Progenitor cell of endocrine pancreas (in vitro differentiated cells): Measurements from ENCODE around the gene RBM22. TPM values are rescaled to one million over a fixed set of nuclear protein-coding genes. Genes with fewer than 3 reads are reported as not detected.
A peak's percentile ranks its signal among the peaks of the same experiment; 100 is the strongest.

Experiments
- DNase-seq: peaks from one replicate; pipeline ENCODE4 v3.0.0; 2021; ENCODE audit warnings: low spot score; ENCODE audit not compliant: unreplicated experiment
- H3K27ac Mint-ChIP-seq: 2 replicates; pipeline ENCODE4 v1.8.0; 2021; ENCODE audit warnings: mild to moderate bottlenecking, moderate library complexity, mixed read lengths
- H3K27me3 Mint-ChIP-seq: 2 replicates; pipeline ENCODE4 v1.8.0; 2021; ENCODE audit warnings: mixed read lengths
- H3K36me3 Mint-ChIP-seq: 2 replicates; pipeline ENCODE4 v1.8.0; 2022; ENCODE audit warnings: mixed read lengths; ENCODE audit not compliant: insufficient read depth
- H3K4me1 Mint-ChIP-seq: 2 replicates; pipeline ENCODE4 v1.8.0; 2021; ENCODE audit warnings: low read depth, mixed read lengths
- H3K4me3 Mint-ChIP-seq: 2 replicates; pipeline ENCODE4 v1.8.0; 2021; ENCODE audit warnings: low read depth, mild to moderate bottlenecking, moderate library complexity, mixed read lengths
- H3K9me3 Mint-ChIP-seq: 2 replicates; pipeline ENCODE4 v1.8.0; 2021; ENCODE audit warnings: low read depth, mixed read lengths
- total RNA-seq: library from RNA; stranded (reverse); gene quantifications from 2 replicates; pipeline ENCODE4 v1.2.1, GENCODE V29; 2021
- TF ChIP-seq, protein P1 (sequence below): fragments of 200-600 bp; sonication (generic); IDR thresholded peaks from one replicate; pipeline ENCODE4 v1.5.0; 2021; ENCODE audit warnings: antibody characterized with exemption, mild to moderate bottlenecking; ENCODE audit not compliant: unreplicated experiment

The RBM22 gene
- total RNA-seq, 1 donor from 2014 or later = 59.1 TPM

DNA sequence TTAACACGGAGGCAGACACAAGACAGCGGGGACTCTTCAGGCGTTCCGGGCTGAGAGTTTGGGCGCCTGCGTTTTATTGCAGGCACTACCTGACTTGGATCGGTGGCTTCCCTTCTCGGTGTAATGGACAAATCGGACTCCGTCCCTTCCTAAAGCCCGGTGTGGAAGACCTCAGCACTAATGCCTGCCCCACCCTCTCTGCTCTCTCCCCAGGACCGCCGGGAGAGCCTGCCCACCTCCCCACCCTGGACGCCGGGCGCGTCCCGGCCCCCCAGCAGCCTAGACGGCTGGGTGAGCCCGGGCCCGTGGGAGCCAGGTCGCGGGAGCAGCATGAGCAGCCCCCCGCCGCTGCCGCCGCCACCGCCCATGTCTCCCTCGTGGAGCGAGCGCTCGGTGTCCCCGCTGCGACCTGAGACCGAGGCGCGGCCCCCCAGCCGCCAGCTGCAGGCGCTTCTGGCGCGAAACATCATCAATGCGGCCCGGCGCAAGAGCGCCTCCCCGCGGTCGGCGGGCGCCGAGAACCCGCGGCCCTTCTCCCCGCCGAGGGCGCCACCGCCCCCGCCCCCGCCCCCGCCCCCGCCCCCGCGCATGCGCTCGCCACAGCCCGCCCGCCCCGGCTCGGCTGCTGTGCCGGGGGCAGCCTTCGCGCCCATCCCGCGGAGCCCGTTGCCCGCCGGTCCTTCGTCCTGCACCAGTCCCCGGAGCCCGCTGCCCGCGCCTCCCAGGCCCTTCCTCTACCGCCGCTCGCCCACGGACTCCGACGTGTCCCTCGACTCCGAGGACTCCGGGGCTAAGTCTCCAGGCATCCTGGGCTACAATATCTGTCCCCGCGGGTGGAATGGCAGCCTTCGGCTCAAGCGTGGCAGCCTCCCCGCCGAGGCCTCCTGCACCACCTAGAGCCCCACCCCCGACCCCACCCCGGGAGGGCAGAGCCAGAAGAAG, 44.4 kb downstream of the RBM22 start:
- H3K4me3 Mint-ChIP-seq = peak overlapping the region; percentile 73
- H3K9me3 Mint-ChIP-seq = no peaks in the 10 kb centered on the region
- TF ChIP-seq, protein P1, sequence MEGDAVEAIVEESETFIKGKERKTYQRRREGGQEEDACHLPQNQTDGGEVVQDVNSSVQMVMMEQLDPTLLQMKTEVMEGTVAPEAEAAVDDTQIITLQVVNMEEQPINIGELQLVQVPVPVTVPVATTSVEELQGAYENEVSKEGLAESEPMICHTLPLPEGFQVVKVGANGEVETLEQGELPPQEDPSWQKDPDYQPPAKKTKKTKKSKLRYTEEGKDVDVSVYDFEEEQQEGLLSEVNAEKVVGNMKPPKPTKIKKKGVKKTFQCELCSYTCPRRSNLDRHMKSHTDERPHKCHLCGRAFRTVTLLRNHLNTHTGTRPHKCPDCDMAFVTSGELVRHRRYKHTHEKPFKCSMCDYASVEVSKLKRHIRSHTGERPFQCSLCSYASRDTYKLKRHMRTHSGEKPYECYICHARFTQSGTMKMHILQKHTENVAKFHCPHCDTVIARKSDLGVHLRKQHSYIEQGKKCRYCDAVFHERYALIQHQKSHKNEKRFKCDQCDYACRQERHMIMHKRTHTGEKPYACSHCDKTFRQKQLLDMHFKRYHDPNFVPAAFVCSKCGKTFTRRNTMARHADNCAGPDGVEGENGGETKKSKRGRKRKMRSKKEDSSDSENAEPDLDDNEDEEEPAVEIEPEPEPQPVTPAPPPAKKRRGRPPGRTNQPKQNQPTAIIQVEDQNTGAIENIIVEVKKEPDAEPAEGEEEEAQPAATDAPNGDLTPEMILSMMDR = peak; percentile 86
- H3K4me1 Mint-ChIP-seq = peaks cover 7% of the 10 kb centered on the region
- peak; percentile 84 for DNase-seq
- no peaks in the 10 kb centered on the region for H3K36me3 Mint-ChIP-seq
- H3K27ac Mint-ChIP-seq = no peak overlapping the region
- H3K27me3 Mint-ChIP-seq = peaks cover 29% of the 10 kb centered on the region

DNA sequence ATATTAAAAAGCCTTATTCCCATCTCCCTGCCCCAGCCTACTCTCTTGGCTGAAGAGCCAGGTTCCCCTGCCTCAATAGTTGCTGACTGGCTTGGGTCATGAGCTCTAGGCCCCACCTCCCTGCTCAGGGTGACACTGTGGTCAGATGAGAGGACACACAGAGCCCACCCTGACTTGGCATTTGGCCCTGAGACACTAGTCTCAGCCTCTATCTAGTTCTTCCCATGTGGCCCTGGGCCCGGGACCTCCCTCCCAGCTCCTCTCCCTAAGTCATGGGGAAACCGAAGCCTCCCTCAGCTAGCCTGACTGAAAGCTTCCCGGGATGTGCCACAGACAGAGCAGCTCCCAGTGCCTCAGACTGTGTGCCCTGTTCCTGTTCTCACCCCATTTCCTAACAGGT, 45.6 kb downstream of the RBM22 start:
- H3K36me3 Mint-ChIP-seq = no peaks in the 10 kb centered on the region
- H3K4me1 Mint-ChIP-seq = peaks cover 6% of the 10 kb centered on the region
- no peak overlapping the region for H3K4me3 Mint-ChIP-seq
- H3K9me3 Mint-ChIP-seq = no peaks in the 10 kb centered on the region
- H3K27ac Mint-ChIP-seq = no peak overlapping the region
- DNase-seq = no peak
- TF ChIP-seq, protein P1 = no peak
- H3K27me3 Mint-ChIP-seq = peaks cover 29% of the 10 kb centered on the region

DNA sequence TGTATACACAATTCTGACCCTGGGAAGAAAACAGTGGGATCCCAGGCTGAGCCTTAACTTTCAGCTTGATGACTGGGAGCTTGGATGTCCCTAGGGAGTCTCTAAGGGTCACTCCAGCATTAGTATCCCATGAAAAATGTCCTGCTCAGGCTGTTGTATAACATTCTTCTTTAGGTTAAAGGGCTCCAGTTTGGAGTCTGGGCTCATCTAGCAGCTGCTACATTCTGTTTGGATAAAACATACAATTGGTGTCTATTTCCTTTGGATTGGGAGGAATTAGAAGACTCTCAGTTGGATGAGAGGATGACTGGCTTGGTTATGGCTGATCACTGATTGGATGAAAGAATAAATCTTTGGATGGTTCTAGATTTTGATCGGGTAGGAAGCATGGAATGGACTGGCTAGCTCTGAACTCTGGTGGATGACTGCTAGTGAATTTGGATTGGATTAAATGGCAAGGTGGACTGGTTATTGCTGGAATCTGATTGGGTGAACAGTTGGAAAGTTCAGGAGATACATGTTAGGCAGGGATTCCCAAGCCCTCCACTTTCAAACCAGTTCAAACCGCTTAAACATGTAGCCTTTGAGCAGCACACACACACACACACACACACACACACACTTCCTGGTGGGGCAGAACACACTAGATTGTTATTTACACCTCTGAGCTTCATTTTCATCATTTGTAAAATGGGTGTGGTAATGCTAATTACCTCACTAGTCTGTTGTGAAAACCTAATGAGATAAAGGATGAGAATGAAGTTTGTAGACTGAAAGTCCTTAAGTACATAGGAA, 46.9 kb downstream of the RBM22 start:
- H3K27me3 Mint-ChIP-seq = peaks cover 26% of the 10 kb centered on the region
- peaks cover 4% of the 10 kb centered on the region for H3K4me1 Mint-ChIP-seq
- no peaks in the 10 kb centered on the region for H3K9me3 Mint-ChIP-seq
- no peaks in the 10 kb centered on the region for H3K36me3 Mint-ChIP-seq
- TF ChIP-seq, protein P1 = no peak
- no peak for DNase-seq
- H3K4me3 Mint-ChIP-seq = no peak overlapping the region
- H3K27ac Mint-ChIP-seq = no peak overlapping the region

DNA sequence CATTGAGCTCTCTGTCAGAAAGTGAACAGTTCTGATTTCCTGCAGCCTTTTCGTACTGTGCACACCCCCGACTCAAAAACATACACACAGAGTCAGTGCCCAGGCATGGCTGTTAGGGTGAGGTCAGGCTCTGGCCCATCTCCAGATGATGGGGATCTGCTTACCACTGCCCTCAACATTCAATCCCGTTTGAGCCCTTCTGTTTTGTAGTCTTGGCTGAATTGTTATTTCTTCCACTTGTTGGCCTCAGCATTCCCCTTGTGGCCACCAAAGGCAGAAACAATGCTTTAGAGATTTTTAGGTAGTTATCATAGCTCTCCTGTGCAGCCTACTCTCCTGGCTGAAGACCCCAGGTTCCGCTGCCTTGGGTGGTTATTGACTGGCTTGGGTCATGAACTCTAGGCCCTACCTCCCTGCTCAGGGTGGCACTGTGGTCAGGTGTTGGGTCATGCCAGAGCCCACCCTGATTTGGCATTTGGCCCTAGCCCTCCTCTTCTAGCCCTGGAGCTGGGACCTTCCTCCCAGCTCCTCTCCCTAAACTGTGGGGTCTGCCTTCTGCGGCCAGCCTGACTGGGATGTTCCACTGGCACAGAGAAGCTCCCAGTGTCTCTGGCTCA, 47.6 kb downstream of the RBM22 start:
- Mint-ChIP-seq H3K9me3 (no peaks in the 10 kb centered on the region), H3K4me3 (no peak overlapping the region), H3K4me1 (peaks cover 4% of the 10 kb centered on the region), H3K27ac (no peak overlapping the region), H3K36me3 (no peaks in the 10 kb centered on the region), H3K27me3 (peaks cover 23% of the 10 kb centered on the region)
- no peak for DNase-seq
- TF ChIP-seq, protein P1 = peak; percentile 15
